Astrocyte of the cerebellum (primary cell): ENCODE measurements around the gene ACAP2.
"Not testable (repeated sequence)": the region's sequence is repeated elsewhere in the genome, so short reads cannot be mapped to it uniquely, and the experiment has no call there.

ENCODE experiments used
- DNase-seq: peaks from one replicate; pipeline ENCODE4 v3.0.0-alpha.2; 2011; ENCODE audit warnings: low read depth
- H3K4me3 ChIP-seq: 2 replicates; pipeline ENCODE4 v1.5.1; 2011; ENCODE audit warnings: mild to moderate bottlenecking, low read depth, low read length, moderate library complexity
- CTCF ChIP-seq: IDR thresholded peaks from 2 replicates; pipeline ENCODE4 v1.5.1; 2012; ENCODE audit warnings: low read length, low read depth, moderate library complexity, mild to moderate bottlenecking; ENCODE audit errors: missing control alignments
- in situ Hi-C: cut with HindIII; loops from 2 replicates; pipeline ENCODE4 v1.10.0; 2017; ENCODE audit warnings: low sequenced_read_pairs

ACAP2 gene

GRCh38 chr3:195384952-195385351, 57.9 kb downstream of the ACAP2 start:
- in situ Hi-C loops: no loop called here
- no peak for DNase-seq
- no peak overlapping the region for H3K4me3 ChIP-seq
- TF ChIP-seq CTCF: no peak

GRCh38 chr3:195372220-195372619, 70.6 kb downstream of the ACAP2 start:
- no peak for TF ChIP-seq CTCF
- DNase-seq: no peak

GRCh38 chr3:195366200-195366925, 76.5 kb downstream of the ACAP2 start:
- in situ Hi-C loops: no loop called here
- no peak for DNase-seq

More at GRCh38 chr3:195372220-195372619, 70.6 kb downstream of the ACAP2 start:
- in situ Hi-C loops: no loop called here
- H3K4me3 ChIP-seq: no peak overlapping the region

DNA sequence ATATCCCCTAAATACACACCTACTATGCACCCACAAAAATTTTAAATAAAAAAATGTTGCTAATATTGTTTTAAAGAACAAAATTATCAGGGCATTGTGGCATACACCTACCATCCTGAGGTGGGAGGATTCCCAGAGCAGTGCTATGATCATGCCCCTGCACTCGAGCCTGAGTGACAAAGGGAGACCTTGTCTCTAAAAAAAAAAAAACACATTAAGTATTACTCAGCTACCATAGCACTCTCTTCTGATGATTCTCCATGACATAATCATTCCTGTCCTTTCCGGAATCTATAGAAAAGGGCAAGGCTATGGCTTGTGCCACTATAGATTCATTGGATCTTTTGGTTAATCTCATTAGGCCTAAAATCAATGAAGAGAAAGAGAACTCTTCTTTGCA, 77.4 kb downstream of the ACAP2 start:
- TF ChIP-seq CTCF: no peak
- H3K4me3 ChIP-seq: no peak overlapping the region
- no peak for DNase-seq
- in situ Hi-C loops: no loop called here

More at GRCh38 chr3:195366200-195366925, 76.5 kb downstream of the ACAP2 start:
- TF ChIP-seq CTCF: no peak
- no peak overlapping the region for H3K4me3 ChIP-seq

DNA sequence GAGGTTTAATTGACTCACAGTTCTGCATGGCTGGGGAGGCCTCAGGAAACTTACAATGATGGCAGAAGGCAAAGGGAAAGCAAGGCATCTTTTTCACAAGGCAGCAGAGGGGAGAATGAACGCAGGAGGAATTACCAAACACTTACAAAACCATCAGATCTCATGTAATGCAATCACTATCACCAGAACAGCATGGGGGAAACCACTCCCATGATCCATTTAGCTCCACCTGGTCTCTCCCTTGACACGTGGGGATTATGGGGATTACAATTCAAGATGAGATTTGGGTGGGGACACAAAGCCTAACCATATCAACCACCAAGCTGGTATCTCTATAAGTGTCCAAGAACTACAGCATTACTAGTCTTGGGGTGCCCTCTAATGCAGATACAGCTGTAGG, 85.0 kb downstream of the ACAP2 start:
- in situ Hi-C loops: not testable (repeated sequence)

GRCh38 chr3:195356151-195357086, 86.4 kb downstream of the ACAP2 start:
- in situ Hi-C loops: no loop called here
- no peak for TF ChIP-seq CTCF
- no peak for DNase-seq
- H3K4me3 ChIP-seq: no peak overlapping the region

More for the DNA sequence above, 85.0 kb downstream of the ACAP2 start:
- not testable (repeated sequence) for DNase-seq, H3K4me3 ChIP-seq

- in situ Hi-C loops, H3K4me3 ChIP-seq, DNase-seq: not testable (repeated sequence)
These were observed 88.8 kb downstream of the ACAP2 start for GRCh38 chr3:195354009-195354408.
